ENCODE results near the gene NUP160. TPM values are rescaled to one million over a fixed set of nuclear protein-coding genes. Genes with fewer than 3 reads are reported as not detected.
"Not testable (repeated sequence)": the region's sequence is repeated elsewhere in the genome, so short reads cannot be mapped to it uniquely, and the experiment has no call there.

NUP160 gene
- polyA plus RNA-seq, 12 donors, result 18.0 to 46.1 (median 32.9) TPM; not detected in 1

GRCh38 chr11:47800759-47801158 lies 47.4 kb downstream of the NUP160 start:
- no peak for DNase-seq

DNA sequence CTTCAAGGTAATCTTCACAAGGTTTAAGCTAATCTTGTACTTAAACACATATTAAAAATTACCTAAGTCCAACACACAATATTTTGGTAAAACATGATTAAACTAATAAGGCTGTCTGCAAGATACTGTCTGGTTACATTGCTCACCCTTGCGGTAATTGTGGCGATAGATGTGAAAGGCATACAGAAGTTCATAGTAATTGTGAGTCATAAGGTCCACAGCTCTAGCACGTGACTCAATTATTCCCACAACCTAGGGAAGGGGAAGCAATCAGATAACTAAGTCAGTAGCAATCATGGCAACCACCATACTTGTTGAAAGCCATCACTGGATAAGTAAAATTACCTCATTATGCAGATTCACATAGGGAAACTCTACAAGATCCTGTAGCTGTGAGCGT lies 50.5 kb downstream of the NUP160 start:
- DNase-seq, result no peak

DNA sequence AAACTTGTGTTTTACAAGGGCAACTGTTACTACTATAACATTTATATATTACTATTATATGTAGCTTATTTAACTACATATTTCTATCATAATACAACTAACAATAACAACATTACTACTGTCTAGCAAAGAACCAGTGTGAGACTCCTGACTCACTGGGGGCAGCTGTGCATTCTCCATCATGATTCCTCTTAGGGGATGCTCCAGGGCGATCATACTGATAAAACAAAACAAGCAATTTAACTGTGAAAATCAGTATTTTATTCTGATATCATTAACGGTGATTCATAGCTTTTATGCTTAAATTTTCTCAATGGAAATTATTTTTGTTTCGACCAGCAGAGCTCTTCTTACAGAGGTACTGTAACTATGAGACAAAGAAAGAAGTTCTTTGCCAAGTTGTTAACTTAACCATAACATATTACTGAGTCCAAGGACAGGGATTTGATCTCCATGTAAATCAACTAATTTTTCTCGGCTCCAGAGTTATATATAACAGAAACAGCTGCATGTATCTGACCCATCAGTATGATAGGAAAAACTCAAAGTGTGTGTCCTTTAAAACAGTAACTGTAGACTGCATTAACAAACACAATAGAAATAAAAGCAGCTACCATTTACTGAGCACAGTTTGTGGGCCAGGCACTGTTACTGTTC lies 56.2 kb downstream of the NUP160 start:
- DNase-seq, result no peak

DNA sequence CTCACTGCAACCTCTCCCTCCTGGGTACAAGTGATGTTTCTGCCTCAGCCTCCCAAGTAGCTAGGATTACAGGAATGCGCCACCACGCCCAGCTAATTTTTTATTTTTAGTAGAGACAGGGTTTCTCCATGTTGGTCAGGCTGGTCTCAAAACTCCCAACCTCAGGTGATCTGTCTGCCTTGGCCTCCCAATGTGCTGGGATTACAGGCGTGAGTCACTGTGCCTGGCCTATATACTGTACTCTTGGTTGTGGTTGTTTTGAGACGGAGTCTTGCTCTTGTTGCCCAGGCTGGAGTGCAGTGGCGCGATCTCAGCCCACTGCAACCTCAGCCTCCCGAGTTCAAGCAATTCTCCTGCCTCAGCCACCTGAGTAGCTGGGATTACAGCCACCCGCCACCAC lies 58.1 kb downstream of the NUP160 start:
- not testable (repeated sequence) for DNase-seq

DNA sequence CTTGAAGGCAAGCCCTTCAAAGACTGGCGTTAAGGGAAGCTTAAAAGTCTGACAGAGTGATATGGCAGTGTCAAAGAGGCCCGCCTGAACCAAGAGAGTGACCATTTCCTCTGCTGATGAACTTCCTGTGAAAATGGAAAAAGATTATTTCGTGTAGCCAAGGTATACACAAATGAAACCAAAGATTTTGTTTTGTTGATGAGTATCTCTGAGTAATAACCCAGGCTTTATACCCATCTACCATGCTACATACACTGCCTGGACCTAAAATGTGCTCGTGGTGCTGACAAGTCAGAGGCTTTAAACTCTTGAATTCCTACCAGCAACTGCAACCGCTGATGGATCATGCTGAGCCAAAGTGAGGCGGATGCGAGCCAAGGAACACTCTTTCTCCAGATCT lies 60.0 kb downstream of the NUP160 start:
- no peak for DNase-seq

GRCh38 chr11:47786373-47786772 lies 61.8 kb downstream of the NUP160 start:
- no peak for DNase-seq

GRCh38 chr11:47784785-47785381 lies 63.3 kb downstream of the NUP160 start:
- no peak for DNase-seq

- no peak for DNase-seq
Observed at GRCh38 chr11:47783087-47783610, 65.0 kb downstream of the NUP160 start.

- DNase-seq, result no peak
Observed at GRCh38 chr11:47778878-47779483, 69.2 kb downstream of the NUP160 start.

- DNase-seq, result no peak
Observed at GRCh38 chr11:47775240-47775869, 72.8 kb downstream of the NUP160 start.

DNA sequence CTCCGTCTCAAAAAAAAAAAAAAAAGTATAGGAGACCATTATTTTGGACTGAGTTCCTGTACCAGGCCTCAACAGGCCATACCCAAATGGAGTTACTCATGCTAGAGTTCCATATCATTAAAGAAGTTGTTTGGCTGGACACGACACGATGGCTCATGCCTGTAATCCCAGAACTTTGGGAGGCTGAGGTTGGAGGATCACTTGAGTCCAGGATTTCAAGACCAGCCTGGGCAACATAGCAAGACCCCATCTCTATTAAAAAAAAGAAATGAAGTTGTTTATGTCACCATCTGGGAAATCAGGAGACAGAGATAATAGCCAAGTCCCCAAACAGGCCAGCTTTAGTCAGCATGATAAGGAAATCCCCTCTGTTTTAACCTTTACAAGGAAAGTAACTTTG lies 74.3 kb downstream of the NUP160 start:
- no peak for DNase-seq

GRCh38 chr11:47769556-47769955 lies 78.6 kb downstream of the NUP160 start:
- DNase-seq, result not testable (repeated sequence)

DNA sequence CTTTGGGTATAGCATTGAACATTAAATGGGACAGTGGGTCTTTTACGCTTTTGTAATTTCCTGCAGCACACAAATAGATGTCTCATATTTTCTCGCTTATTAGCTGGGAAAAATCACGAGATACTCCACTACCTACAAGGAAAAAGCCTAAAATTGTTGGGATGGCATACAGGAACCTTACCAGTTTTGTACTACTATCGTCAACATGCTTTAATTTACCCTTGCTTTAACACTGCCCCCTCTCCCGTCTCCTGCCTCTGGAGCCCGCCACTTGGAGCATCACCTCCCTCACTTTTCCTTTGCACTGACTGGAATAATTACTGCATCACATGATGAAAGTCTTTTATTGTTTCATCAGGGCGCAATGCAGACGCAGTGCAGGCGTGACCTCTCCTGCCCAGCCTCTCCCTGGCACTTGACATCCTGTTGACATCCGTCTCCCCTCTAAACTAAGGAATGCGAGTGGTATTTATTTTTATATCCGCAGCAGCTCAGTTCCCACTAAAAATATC lies 80.0 kb downstream of the NUP160 start:
- DNase-seq, result peak; percentile 57

- DNase-seq, result peak; percentile 86
Observed at GRCh38 chr11:47766509-47767227, 81.5 kb downstream of the NUP160 start.

DNA sequence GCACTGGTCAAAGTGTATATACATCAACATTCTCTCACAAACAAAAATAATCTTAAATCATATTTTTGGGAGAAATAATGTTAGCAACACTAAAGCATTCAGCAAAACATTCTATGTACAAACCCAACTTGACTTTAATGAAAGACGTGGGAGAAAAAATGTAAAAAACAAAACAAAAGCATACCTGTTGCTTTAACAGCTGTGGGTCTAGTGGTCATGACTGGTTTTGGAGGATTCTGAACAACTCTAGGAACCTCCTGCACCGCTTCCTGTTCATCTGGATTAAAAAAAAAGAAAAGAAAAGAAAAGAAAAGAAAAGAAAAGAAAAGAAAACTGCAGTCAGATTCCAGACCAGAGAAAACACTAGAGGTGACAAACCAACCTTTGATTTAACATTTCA lies 83.1 kb downstream of the NUP160 start:
- no peak for DNase-seq

- not testable (repeated sequence) for DNase-seq
Observed at GRCh38 chr11:47759291-47759690, 88.9 kb downstream of the NUP160 start.

- no peak for DNase-seq
Observed at GRCh38 chr11:47756208-47756607, 91.9 kb downstream of the NUP160 start.

GRCh38 chr11:47750725-47751124 lies 97.4 kb downstream of the NUP160 start:
- no peak for DNase-seq

GRCh38 chr11:47742494-47742893 lies 105.7 kb downstream of the NUP160 start:
- DNase-seq, result not testable (repeated sequence)

DNA sequence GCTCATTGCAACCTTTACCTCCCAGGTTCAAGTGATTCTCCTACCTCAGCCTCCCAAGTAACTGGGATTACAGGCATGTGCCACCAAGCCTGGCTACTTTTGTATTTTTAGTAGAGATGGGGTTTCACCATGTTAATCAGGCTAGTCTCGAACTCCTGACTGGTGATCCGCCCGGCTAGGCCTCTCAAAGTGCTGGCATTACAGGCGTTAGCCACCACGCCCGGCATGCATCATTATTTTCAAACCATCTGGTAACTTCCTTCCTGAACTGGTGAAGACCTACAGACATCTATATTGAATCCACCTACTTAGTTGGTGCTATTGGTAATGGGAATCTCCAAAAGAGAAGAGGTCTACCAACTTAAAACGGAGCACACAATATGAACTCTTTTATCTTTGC lies 110.3 kb downstream of the NUP160 start:
- DNase-seq, result not testable (repeated sequence)

- DNase-seq, result no peak
Observed at GRCh38 chr11:47732271-47732670, 115.9 kb downstream of the NUP160 start.

GRCh38 chr11:47731475-47731874 lies 116.7 kb downstream of the NUP160 start:
- no peak for DNase-seq

Measured in muscle of arm (tissue), 12 donors.